GM12878 (cell line): ENCODE results near the gene MESP2.

Experiments
- ATF2 ChIP-seq: IDR thresholded peaks from 2 replicates; pipeline ENCODE4 v1.6.1; 2012; ENCODE audit warnings: low read length, inconsistent platforms
- ATF3 ChIP-seq: IDR thresholded peaks from 2 replicates; pipeline ENCODE4 v1.6.1; 2011; ENCODE audit warnings: low read depth, mild to moderate bottlenecking, low read length, moderate library complexity, borderline replicate concordance; ENCODE audit errors: extremely low read depth
- CTCF ChIP-seq, 3 experiments: IDR thresholded peaks in 2 of 3; conservative IDR thresholded peaks in 1 of 3; 2 replicates each; pipeline ENCODE4 v1.5.1; 2011; ENCODE audit warnings: low read depth in 3 of 3, low read length in 3 of 3, mild to moderate bottlenecking in 3 of 3, control low read depth in 2 of 3, moderate library complexity in 2 of 3, inconsistent platforms in 1 of 3, mixed read lengths in 1 of 3; ENCODE audit not compliant: control insufficient read depth in 2 of 3, insufficient read depth in 1 of 3; ENCODE audit errors: extremely low read depth in 1 of 3
- EP300 ChIP-seq, 2 experiments: fragments of 150-350 bp in 1 of 2; IDR thresholded peaks; 2 replicates each; pipeline ENCODE4 v1.6.1; 2011 to 2012; ENCODE audit warnings: low read depth in 2 of 2, low read length in 2 of 2, borderline replicate concordance in 1 of 2, improper control_type of control experiment in 1 of 2, inconsistent platforms in 1 of 2; ENCODE audit not compliant: control insufficient read depth in 1 of 2
- ETV6 ChIP-seq, 2 experiments: fragments of 450-650 bp in 1 of 2; IDR thresholded peaks in 1 of 2; conservative IDR thresholded peaks in 1 of 2; 2 replicates each; pipeline ENCODE4 v1.6.1; 2014; ENCODE audit warnings: antibody characterized with exemption in 1 of 2, borderline replicate concordance in 1 of 2, low read depth in 1 of 2, mild to moderate bottlenecking in 1 of 2, moderate library complexity in 1 of 2
- POLR2AphosphoS2 ChIP-seq: IDR thresholded peaks from 2 replicates; pipeline ENCODE4 v1.6.1; 2011; ENCODE audit warnings: low read depth, mild to moderate bottlenecking, low read length, improper control_type of control experiment, moderate library complexity
- TBL1XR1 ChIP-seq: IDR thresholded peaks from 2 replicates; pipeline ENCODE4 v1.6.1; 2012; ENCODE audit warnings: low read depth, low read length, improper control_type of control experiment
- YY1 ChIP-seq: IDR thresholded peaks from 2 replicates; pipeline ENCODE4 v1.6.1; 2011; ENCODE audit warnings: low read depth, mild to moderate bottlenecking, low read length

- TF ChIP-seq ATF2 (no peak), EP300 (IDR thresholded peaks at IDR 0.05; ENCODE audit: borderline replicate concordance in 1 of 2, control insufficient read depth in 1 of 2, low read depth in 2 of 2, low read length in 2 of 2) (no peak), POLR2AphosphoS2 (no peak), TBL1XR1 (no peak), ATF3 (no peak), YY1 (no peak), ETV6 (conservative IDR thresholded peaks at IDR 0.05 in 1 of 2, IDR thresholded peaks at IDR 0.05 in 1 of 2; ENCODE audit: borderline replicate concordance in 1 of 2, low read depth in 1 of 2) (no peak), CTCF (IDR thresholded peaks at IDR 0.05 in 2 of 3, conservative IDR thresholded peaks at IDR 0.05 in 1 of 3; ENCODE audit: control insufficient read depth in 2 of 3, extremely low read depth in 1 of 3, insufficient read depth in 1 of 3, low read depth in 3 of 3, low read length in 3 of 3) (no peak)
Observed at GRCh38 chr15:89774492-89774891, 1.6 kb upstream of the MESP2 start.
